Gastroesophageal sphincter (tissue), 4 donors: Measurements from ENCODE around the gene OR2L3. TPM values are rescaled to one million over a fixed set of nuclear protein-coding genes. Genes with fewer than 3 reads are reported as not detected.

ENCODE experiments used
- ATAC-seq: fragments of 150-250 bp; one replicate; pipeline ENCODE4 v1.9.1; 2016; ENCODE audit warnings: mild to moderate bottlenecking, moderate library complexity
- H3K27ac ChIP-seq, 4 donors: fragments of 200-600 bp; sonication (generic) in 3 of 4; 1 replicate in 3 of 4; 2 replicates in 1 of 4; pipeline ENCODE4 v1.5.1; 2016 to 2019
- H3K27me3 ChIP-seq: fragments of 200-600 bp; sonication (generic); one replicate; pipeline ENCODE4 v1.5.1; 2019
- H3K36me3 ChIP-seq, 2 donors: fragments of 200-600 bp; sonication (generic); one replicate each; pipeline ENCODE4 v1.5.1; 2019; ENCODE audit warnings: control low read depth in 1 of 2
- H3K4me1 ChIP-seq, 3 donors: fragments of 200-600 bp; sonication (generic); 1 replicate in 2 of 3; 2 replicates in 1 of 3; pipeline ENCODE4 v1.5.1; 2016 to 2019; ENCODE audit warnings: control low read depth in 2 of 3
- H3K4me3 ChIP-seq, 2 donors: fragments of 200-600 bp; sonication (generic); one replicate each; pipeline ENCODE4 v1.5.1; 2019; ENCODE audit warnings: mild to moderate bottlenecking in 1 of 2, moderate library complexity in 1 of 2
- H3K9me3 ChIP-seq, 3 donors: fragments of 200-600 bp; sonication (generic); one replicate each; pipeline ENCODE4 v1.5.1; 2017 to 2019; ENCODE audit warnings: control low read depth in 2 of 3
- CTCF ChIP-seq, 4 experiments: fragments of 200-600 bp in 2 of 4; fragments of 450-650 bp in 2 of 4; sonication (generic) in 1 of 4; IDR thresholded peaks; one replicate each; pipeline ENCODE4 v1.5.1; 2017 to 2019; ENCODE audit warnings: antibody characterized with exemption in 4 of 4, mild to moderate bottlenecking in 2 of 4, moderate library complexity in 2 of 4
- EP300 ChIP-seq: sonication (generic); formaldehyde crosslinking; IDR thresholded peaks from one replicate; pipeline ENCODE4 v1.6.1; 2017; ENCODE audit warnings: antibody characterized with exemption, mild to moderate bottlenecking
- POLR2A ChIP-seq, 2 donors: fragments of 450-650 bp; IDR thresholded peaks; one replicate each; pipeline ENCODE4 v1.6.1; 2017; ENCODE audit warnings: antibody characterized with exemption in 2 of 2, mild to moderate bottlenecking in 2 of 2, moderate library complexity in 1 of 2
- POLR2AphosphoS5 ChIP-seq: sonication (generic); formaldehyde crosslinking; IDR thresholded peaks from one replicate; pipeline ENCODE4 v1.6.1; 2017; ENCODE audit warnings: antibody characterized with exemption
- WGBS, 2 donors: methylation state at CpG; one replicate each; pipeline ENCODE4 v1.1.5; 2018; ENCODE audit warnings: low coverage in 1 of 2; 5-methylcytosine and 5-hydroxymethylcytosine counted together
- total RNA-seq, 4 donors: library from RNA; depleted of rRNA; stranded (reverse); fragments of >200 nt; gene quantifications; one replicate each; pipeline ENCODE4 v1.1.0, GENCODE V29; 2016

Gene OR2L3
- total RNA-seq, result not detected

GRCh38 chr1:248046536-248046935 is at the start of gene OR2L3:
TSS of gene OR2L3 (plus strand) at chr1:248046836. CDS start at chr1:248060682, 13,846 bp downstream.
- Histone ChIP-seq H3K36me3 (no peaks in the 10 kb centered on the region), H3K9me3 (no peaks in the 10 kb centered on the region), H3K27ac (no peak within 1 kb of the TSS), H3K4me1 (no peaks in the 10 kb centered on the region), H3K4me3 (no peak within 1 kb of the TSS), H3K27me3 (no peaks in the 10 kb centered on the region)
- no peak for TF ChIP-seq POLR2AphosphoS5
- no peak for TF ChIP-seq POLR2A (IDR thresholded peaks at IDR 0.05)
- TF ChIP-seq CTCF (IDR thresholded peaks at IDR 0.05), result no peak
- no peak for TF ChIP-seq EP300
- 85 to 90% methylated on average over 2 of the region's 2 CpGs for WGBS, 2 donors
- ATAC-seq, result no peak

- no peaks in the 10 kb centered on the region for H3K9me3 ChIP-seq
- 49 to 73% methylated on average over 1 to 2 of the region's 2 CpGs for WGBS, 2 donors
- no peak for TF ChIP-seq CTCF (IDR thresholded peaks at IDR 0.05)
- H3K36me3 ChIP-seq, result no peaks in the 10 kb centered on the region
- no peak overlapping the region for H3K4me3 ChIP-seq
- no peaks in the 10 kb centered on the region for H3K4me1 ChIP-seq
- no peak for ATAC-seq
- H3K27ac ChIP-seq, result no peak overlapping the region
- H3K27me3 ChIP-seq, result no peaks in the 10 kb centered on the region
These were observed 47.8 kb upstream of the OR2L3 start for GRCh38 chr1:247998811-247999210.

GRCh38 chr1:248000169-248000568 is 46.5 kb upstream of the OR2L3 start:
- H3K27ac ChIP-seq, result no peak overlapping the region
- no peaks in the 10 kb centered on the region for H3K9me3 ChIP-seq
- H3K36me3 ChIP-seq, result no peaks in the 10 kb centered on the region
- no peaks in the 10 kb centered on the region for H3K4me1 ChIP-seq
- no peaks in the 10 kb centered on the region for H3K27me3 ChIP-seq
- WGBS, 2 donors, result 86 to 87% methylated on average over 1 of the region's 1 CpG
- no peak for TF ChIP-seq CTCF (IDR thresholded peaks at IDR 0.05)
- TF ChIP-seq EP300, result no peak
- no peak for TF ChIP-seq POLR2AphosphoS5
- no peak for TF ChIP-seq POLR2A (IDR thresholded peaks at IDR 0.05)
- ATAC-seq, result no peak
- H3K4me3 ChIP-seq, result no peak overlapping the region

- H3K27me3 ChIP-seq, result no peaks in the 10 kb centered on the region
- ATAC-seq, result no peak
- H3K9me3 ChIP-seq, result peaks cover 0 to 36% (median 0%) of the 10 kb centered on the region in 3 donors
- WGBS, 2 donors, result 41 to 42% methylated on average over 1 of the region's 1 CpG
- TF ChIP-seq POLR2AphosphoS5 (no peak), EP300 (no peak), CTCF (IDR thresholded peaks at IDR 0.05) (no peak), POLR2A (IDR thresholded peaks at IDR 0.05) (no peak)
- no peak overlapping the region for H3K27ac ChIP-seq
- no peak overlapping the region for H3K4me3 ChIP-seq
- H3K36me3 ChIP-seq, result no peaks in the 10 kb centered on the region
- H3K4me1 ChIP-seq, result no peaks in the 10 kb centered on the region
These were observed 38.9 kb upstream of the OR2L3 start for GRCh38 chr1:248007778-248008177.

GRCh38 chr1:248009681-248010080 is 37.0 kb upstream of the OR2L3 start:
- no peaks in the 10 kb centered on the region for H3K4me1 ChIP-seq
- H3K27ac ChIP-seq, result no peak overlapping the region
- no peak for TF ChIP-seq POLR2AphosphoS5
- TF ChIP-seq EP300, result no peak
- no peak for TF ChIP-seq CTCF (IDR thresholded peaks at IDR 0.05)
- no peak for TF ChIP-seq POLR2A (IDR thresholded peaks at IDR 0.05)
- H3K36me3 ChIP-seq, result no peaks in the 10 kb centered on the region
- peaks cover 0 to 36% (median 0%) of the 10 kb centered on the region in 3 donors for H3K9me3 ChIP-seq
- ATAC-seq, result no peak
- H3K4me3 ChIP-seq, result no peak overlapping the region
- H3K27me3 ChIP-seq, result no peaks in the 10 kb centered on the region
- 84% methylated on average over 3 of the region's 3 CpGs; no CpG with 5 or more reads in 1 of the 2 donors for WGBS, 2 donors
